HCT116 (cell line): ENCODE measurements around the gene MBNL2. TPM values are rescaled to one million over a fixed set of nuclear protein-coding genes. Genes with fewer than 3 reads are reported as not detected.

Source experiments
- ATAC-seq: fragments of 200-7000 bp; cut with Tn5 transposase; 2 replicates; pipeline ENCODE4 v1.9.1; 2020; ENCODE audit warnings: mild to moderate bottlenecking, moderate library complexity
- BruUV-seq: library from RNA; stranded (reverse); fragments of 400-500 nt; replicated peaks from 2 replicates; lab custom pipeline; 2021; lab: Mats Ljungman, UMichigan
- CTCF ChIA-PET: fragments of 300-600 bp; sonication (Branson Sonifier 250); formaldehyde crosslinking; loops from one replicate; lab custom pipeline; 2021; ENCODE audit warnings: antibody characterized with exemption; lab: Charles Lee
- POLR2A ChIA-PET: fragments of 300-600, 350-600 bp; sonication (Branson Sonifier 250); formaldehyde crosslinking; loops from one replicate; lab custom pipeline; 2021; ENCODE audit warnings: antibody characterized with exemption; lab: Charles Lee
- RAD21 ChIA-PET, 2 experiments: fragments of 300-600 bp; sonication (Branson Sonifier 250); formaldehyde crosslinking; loops; one replicate each; lab custom pipeline; 2023; ENCODE audit warnings: low total read pairs in 2 of 2; ENCODE audit not compliant: uncharacterized antibody in 2 of 2, unreplicated experiment in 2 of 2, low non-redundant PET in 1 of 2; lab: Charles Lee
- DNase-seq: peaks from one replicate; pipeline ENCODE4 v3.0.0-alpha.2; 2010; ENCODE audit warnings: low read depth, low spot score
- H2AFZ ChIP-seq: fragments of 200-600 bp; shearing (Covaris generic), sonication (generic); 2 replicates; pipeline ENCODE4 v1.6.1; 2017; ENCODE audit warnings: low read depth, mixed run types, mixed read lengths, antibody characterized with exemption, low read length; ENCODE audit not compliant: poor library complexity, severe bottlenecking
- H3K27ac ChIP-seq: 2 replicates; pipeline ENCODE4 v1.5.1; 2012; ENCODE audit warnings: low read depth, low read length
- H3K27me3 ChIP-seq: fragments of 200-600 bp; sonication (generic); 2 replicates; pipeline ENCODE4 v1.6.1; 2016; ENCODE audit warnings: mixed run types, low read length, mixed read lengths; ENCODE audit not compliant: insufficient read depth
- H3K36me3 ChIP-seq, 2 experiments: fragments of 200-500 bp in 1 of 2; fragments of 200-600 bp in 1 of 2; sonication (Bioruptor generic) in 1 of 2; sonication (generic) in 1 of 2; 2 replicates each; pipeline versions ENCODE4 v1.5.1 to v1.6.1; 2014 to 2016; ENCODE audit warnings: low read length in 2 of 2, inconsistent platforms in 1 of 2, mixed read lengths in 1 of 2, mixed run types in 1 of 2; ENCODE audit not compliant: insufficient read depth in 2 of 2, control insufficient read depth in 1 of 2
- H3K4me1 ChIP-seq, 2 experiments: fragments of 200-600 bp in 1 of 2; sonication (generic) in 1 of 2; 2 replicates each; pipeline versions ENCODE4 v1.5.1 to v1.6.1; 2012 to 2017; ENCODE audit warnings: low read length in 2 of 2, inconsistent platforms in 1 of 2, mild to moderate bottlenecking in 1 of 2, mixed read lengths in 1 of 2, mixed run types in 1 of 2, moderate library complexity in 1 of 2; ENCODE audit not compliant: insufficient read depth in 2 of 2, control insufficient read depth in 1 of 2
- H3K4me2 ChIP-seq: fragments of 200-600 bp; sonication (generic); 2 replicates; pipeline ENCODE4 v1.6.1; 2017; ENCODE audit warnings: mixed run types, low read length, mixed read lengths
- H3K4me3 ChIP-seq, 2 experiments: fragments of 200-600 bp in 1 of 2; sonication (generic) in 1 of 2; replicated peaks in 1 of 2; 2 replicates each; pipeline ENCODE4 v1.5.1; 2011 to 2016; ENCODE audit warnings: low read length in 2 of 2, control low read depth in 1 of 2, low read depth in 1 of 2, mild to moderate bottlenecking in 1 of 2, mixed read lengths in 1 of 2, mixed run types in 1 of 2
- H3K79me2 ChIP-seq: fragments of 200-600 bp; sonication (generic); 2 replicates; pipeline ENCODE4 v1.6.1; 2017; ENCODE audit warnings: mild to moderate bottlenecking, mixed run types, low read length, moderate library complexity, mixed read lengths; ENCODE audit not compliant: insufficient read depth
- H3K9ac ChIP-seq: fragments of 200-600 bp; sonication (generic); 2 replicates; pipeline ENCODE4 v1.6.1; 2016; ENCODE audit warnings: low read length, mixed read lengths
- H3K9me2 ChIP-seq: fragments of 200-600 bp; sonication (generic), shearing (Covaris generic); 2 replicates; pipeline ENCODE4 v1.6.1; 2017; ENCODE audit warnings: mixed run types, mild to moderate bottlenecking, moderate library complexity; ENCODE audit not compliant: insufficient read depth
- H3K9me3 ChIP-seq, 2 experiments: fragments of 200-500 bp in 1 of 2; fragments of 200-600 bp in 1 of 2; sonication (Bioruptor generic) in 1 of 2; sonication (generic) in 1 of 2; 2 replicates each; pipeline ENCODE4 v1.6.1; 2014 to 2017; ENCODE audit warnings: low read length in 2 of 2, mixed read lengths in 2 of 2, inconsistent platforms in 1 of 2, low read depth in 1 of 2, mild to moderate bottlenecking in 1 of 2, mixed run types in 1 of 2, moderate library complexity in 1 of 2; ENCODE audit not compliant: control insufficient read depth in 1 of 2, insufficient read depth in 1 of 2
- H4K20me1 ChIP-seq: fragments of 200-600 bp; sonication (generic), shearing (Covaris generic); 2 replicates; pipeline ENCODE4 v1.6.1; 2017; ENCODE audit warnings: mixed run types, mild to moderate bottlenecking, moderate library complexity; ENCODE audit not compliant: insufficient read depth
- ATF3 ChIP-seq: IDR thresholded peaks from 2 replicates; pipeline ENCODE4 v1.6.1; 2012
- CBX3 ChIP-seq: IDR thresholded peaks from 2 replicates; pipeline ENCODE4 v1.6.1; 2012; ENCODE audit warnings: low read depth
- CTCF ChIP-seq, 3 experiments: fragments of 200-600 bp in 1 of 3; sonication (generic) in 1 of 3; IDR thresholded peaks in 2 of 3; conservative IDR thresholded peaks in 1 of 3; 2 replicates each; pipeline ENCODE4 v1.5.1; 2012 to 2017; ENCODE audit warnings: low read depth in 2 of 3, low read length in 2 of 3, antibody characterized with exemption in 1 of 3, borderline replicate concordance in 1 of 3, control low read depth in 1 of 3, mild to moderate bottlenecking in 1 of 3, mixed read lengths in 1 of 3, mixed run types in 1 of 3, moderate library complexity in 1 of 3; ENCODE audit not compliant: insufficient read depth in 1 of 3
- EGR1 ChIP-seq: IDR thresholded peaks from 2 replicates; pipeline ENCODE4 v1.6.1; 2012; ENCODE audit warnings: low read depth
- ELF1 ChIP-seq: IDR thresholded peaks from 2 replicates; pipeline ENCODE4 v1.6.1; 2012; ENCODE audit warnings: low read depth, borderline replicate concordance
- EZH2phosphoT487 ChIP-seq: fragments of 200-600 bp; IDR thresholded peaks from 2 replicates; pipeline ENCODE4 v1.6.1; 2018; ENCODE audit warnings: antibody characterized with exemption, borderline replicate concordance
- FOSL1 ChIP-seq: IDR thresholded peaks from 2 replicates; pipeline ENCODE4 v1.6.1; 2012; ENCODE audit warnings: low read depth
- MAX ChIP-seq: IDR thresholded peaks from 2 replicates; pipeline ENCODE4 v1.6.1; 2012
- POLR2A ChIP-seq: IDR thresholded peaks from 2 replicates; pipeline ENCODE4 v1.7.0; 2011; ENCODE audit warnings: borderline replicate concordance; ENCODE audit not compliant: insufficient read depth, insufficient read length; ENCODE audit errors: extremely low read depth
- POLR2AphosphoS5 ChIP-seq: IDR thresholded peaks from 2 replicates; pipeline ENCODE4 v1.6.1; 2011; ENCODE audit warnings: mild to moderate bottlenecking, low read depth, low read length, moderate library complexity
- SIN3A ChIP-seq: IDR thresholded peaks from 2 replicates; pipeline ENCODE4 v1.6.1; 2012; ENCODE audit warnings: low read depth
- SP1 ChIP-seq: IDR thresholded peaks from 2 replicates; pipeline ENCODE4 v1.6.1; 2012; ENCODE audit warnings: low read depth
- ZBTB33 ChIP-seq: IDR thresholded peaks from 2 replicates; pipeline ENCODE4 v1.6.1; 2011; ENCODE audit warnings: mild to moderate bottlenecking, low read length, moderate library complexity; ENCODE audit not compliant: insufficient replicate concordance; ENCODE audit errors: extremely low read depth
- ZFX ChIP-seq: fragments of 450-650 bp; IDR thresholded peaks from 2 replicates; pipeline ENCODE4 v1.6.1; 2017
- intact Hi-C: fragments of 100-400 bp; cut with micrococcal nuclease; formaldehyde crosslinking; loops from 2 replicates; pipeline ENCODE4 v1.10.0; 2022
- total RNA-seq: library from RNA; stranded (reverse); gene quantifications from one replicate; pipeline ENCODE4 v1.2.1, GENCODE V29; 2021; ENCODE audit not compliant: unreplicated experiment

The MBNL2 gene
- total RNA-seq, 1 experiment from 2014 or later, result 73.9 TPM

GRCh38 chr13:97313551-97314260 lies 91.6 kb downstream of the MBNL2 start:
- Histone ChIP-seq H3K36me3 (no peaks in the 10 kb centered on the region), H4K20me1 (no peaks in the 10 kb centered on the region), H3K27me3 (no peaks in the 10 kb centered on the region), H3K79me2 (peaks cover 40% of the 10 kb centered on the region; the same call in 1 of the 2 replicates), H3K9me2 (no peaks in the 10 kb centered on the region), H2AFZ (no peak overlapping the region), H3K27ac (no peak overlapping the region), H3K9me3 (no peaks in the 10 kb centered on the region), H3K4me2 (no peak overlapping the region), H3K4me1 (peaks cover 11 to 16% of the 10 kb centered on the region in 2 experiments), H3K9ac (no peak overlapping the region), H3K4me3 (no peak overlapping the region)
- ATAC-seq (no peak), DNase-seq (no peak)
- POLR2A ChIA-PET, result no interaction called here
- intact Hi-C loops, result no loop called here
- BruUV-seq, result no TSS peak
- RAD21 ChIA-PET, result no interaction called here
- CTCF ChIA-PET, result interaction anchor here (1.3 kb wide), 1 partner anchor 204 kb away, joined by 3 read pairs; no protein-coding TSS in a partner anchor
- TF ChIP-seq ZFX, result no peak
- no peak for TF ChIP-seq ELF1
- TF ChIP-seq POLR2AphosphoS5, result no peak
- TF ChIP-seq EGR1, result no peak
- TF ChIP-seq POLR2A, result no peak
- no peak for TF ChIP-seq CBX3
- no peak for TF ChIP-seq CTCF (IDR thresholded peaks at IDR 0.05 in 2 of 3, conservative IDR thresholded peaks at IDR 0.05 in 1 of 3; ENCODE audit: borderline replicate concordance in 1 of 3, insufficient read depth in 1 of 3, low read depth in 2 of 3, low read length in 2 of 3)
- no peak for TF ChIP-seq SP1
- no peak for TF ChIP-seq EZH2phosphoT487
- no peak for TF ChIP-seq FOSL1
- no peak for TF ChIP-seq MAX
- no peak for TF ChIP-seq ZBTB33
- no peak for TF ChIP-seq ATF3
- no peak for TF ChIP-seq SIN3A
